ENCODE measurements around the gene NUCKS1. TPM values are rescaled to one million over a fixed set of nuclear protein-coding genes. Genes with fewer than 3 reads are reported as not detected.

NUCKS1 gene
- total and polyA plus RNA-seq, 5 donors: 89.9 to 277 (median 250) TPM

- Histone ChIP-seq H3K9me3 (ENCODE audit: control insufficient read depth, low read length) (no peaks in the 10 kb centered on the region), H3K27ac (ENCODE audit: low read length) (no peak overlapping the region), H3K4me3 (ENCODE audit: low read length) (no peak overlapping the region), H3K27me3 (ENCODE audit: control insufficient read depth, insufficient read depth) (no peaks in the 10 kb centered on the region), H3K4me1 (ENCODE audit: control insufficient read depth, insufficient read depth, low read length) (peaks cover 3% of the 10 kb centered on the region)
- DNase-seq (peak in 1 of 3 donors; percentile 30), ATAC-seq (no peak)
- intact Hi-C loops (cut with DNase I): no loop called here
- WGBS: 72% methylated on average over 9 of the region's 9 CpGs
Measured at GRCh38 chr1:205665201-205666045, 84.6 kb downstream of the NUCKS1 start.

GRCh38 chr1:205664399-205665017 lies 85.5 kb downstream of the NUCKS1 start:
- ATAC-seq: no peak
- intact Hi-C loops (cut with DNase I): loop anchor here in 2 of 4 donors (5.0 kb wide), 2 partner anchors 43 to 48 kb away; no protein-coding TSS in a partner anchor
- H3K4me1 ChIP-seq (ENCODE audit: control insufficient read depth, insufficient read depth, low read length): peaks cover 7% of the 10 kb centered on the region
- peak in 1 of 3 donors; percentile 47 for DNase-seq
- WGBS: 71% methylated on average over 19 of the region's 19 CpGs
- H3K27me3 ChIP-seq (ENCODE audit: control insufficient read depth, insufficient read depth): no peaks in the 10 kb centered on the region
- H3K4me3 ChIP-seq (ENCODE audit: low read length): no peak overlapping the region
- H3K9me3 ChIP-seq (ENCODE audit: control insufficient read depth, low read length): no peaks in the 10 kb centered on the region
- no peak overlapping the region for H3K27ac ChIP-seq (ENCODE audit: low read length)

GRCh38 chr1:205663286-205663936 lies 86.6 kb downstream of the NUCKS1 start:
- DNase-seq (peak in 1 of 3 donors; percentile 44), ATAC-seq (no peak)
- no peak overlapping the region for H3K27ac ChIP-seq (ENCODE audit: low read length)
- WGBS: 91% methylated on average over 18 of the region's 18 CpGs
- intact Hi-C loops (cut with DNase I): loop anchor here in 2 of 4 donors (5.0 kb wide), 2 partner anchors 44 to 49 kb away; no protein-coding TSS in a partner anchor
- H3K27me3 ChIP-seq (ENCODE audit: control insufficient read depth, insufficient read depth): no peaks in the 10 kb centered on the region
- H3K4me1 ChIP-seq (ENCODE audit: control insufficient read depth, insufficient read depth, low read length): peaks cover 5% of the 10 kb centered on the region
- no peak overlapping the region for H3K4me3 ChIP-seq (ENCODE audit: low read length)
- no peaks in the 10 kb centered on the region for H3K9me3 ChIP-seq (ENCODE audit: control insufficient read depth, low read length)

Other genes with a start within 250 kb of the NUCKS1 start
- 100 to 1,000 TPM in 3 of 4 donors, 10 to 100 TPM in 1; 80.2 to 148 (median 141) TPM for gene CDK18, start 245.5 kb downstream of the NUCKS1 start, total RNA-seq
- gene CDK18, start 245.5 kb downstream of the NUCKS1 start, polyA plus RNA-seq: 150 TPM
- 10 to 100 TPM; 39.7 to 45.0 (median 43.2) TPM for gene ELK4, start 118.2 kb downstream of the NUCKS1 start, total RNA-seq
- 6.3 TPM for gene ELK4, start 118.2 kb downstream of the NUCKS1 start, polyA plus RNA-seq
- 1 to 10 TPM; 1.5 to 3.6 (median 2.6) TPM for gene SLC45A3, start 69.7 kb downstream of the NUCKS1 start, total RNA-seq
- gene SLC45A3, start 69.7 kb downstream of the NUCKS1 start, polyA plus RNA-seq: 1.5 TPM
- gene RAB29, start 25.3 kb upstream of the NUCKS1 start, total RNA-seq: 10 to 100 TPM; 19.3 to 24.8 (median 21.4) TPM
- gene RAB29, start 25.3 kb upstream of the NUCKS1 start, polyA plus RNA-seq: 10.6 TPM
- 100 to 1,000 TPM; 235 to 420 (median 330) TPM for gene SLC41A1, start 63.0 kb upstream of the NUCKS1 start, total RNA-seq
- 187 TPM for gene SLC41A1, start 63.0 kb upstream of the NUCKS1 start, polyA plus RNA-seq
- 1 to 10 TPM in 3 of 4 donors, under 1 TPM in 1; 0.64 to 2.2 (median 1.6) TPM for gene PM20D1, start 100.0 kb upstream of the NUCKS1 start, total RNA-seq
- gene PM20D1, start 100.0 kb upstream of the NUCKS1 start, polyA plus RNA-seq: 1.0 TPM
- gene SLC26A9, start 193.3 kb upstream of the NUCKS1 start, total RNA-seq: 10 to 100 TPM in 2 of 4 donors, 1 to 10 TPM in 2; 7.4 to 28.7 (median 16.0) TPM
- gene SLC26A9, start 193.3 kb upstream of the NUCKS1 start, polyA plus RNA-seq: 12.6 TPM